22Rv1 (cell line): Measurements from ENCODE around the gene TM4SF4.

Experiments
- CTCF ChIP-seq: fragments of 450-650 bp; IDR thresholded peaks from 2 replicates; pipeline ENCODE4 v1.5.1; 2017; ENCODE audit warnings: mild to moderate bottlenecking
- ZFX ChIP-seq: fragments of 450-650 bp; IDR thresholded peaks from 2 replicates; pipeline ENCODE4 v1.6.1; 2017; ENCODE audit warnings: antibody characterized with exemption, borderline replicate concordance

- TF ChIP-seq CTCF = no peak
- no peak for TF ChIP-seq ZFX
Observed at GRCh38 chr3:149514471-149514870, 40.0 kb downstream of the TM4SF4 start.
